Pancreas (tissue), 10 donors: ENCODE data around the gene APIP. TPM values are rescaled to one million over a fixed set of nuclear protein-coding genes. Genes with fewer than 3 reads are reported as not detected.
"Not testable (repeated sequence)": the region's sequence is repeated elsewhere in the genome, so short reads cannot be mapped to it uniquely, and the experiment has no call there.

ENCODE experiments used
- ATAC-seq, 4 donors: fragments of 200-7000 bp; cut with Tn5 transposase; one replicate each; pipeline versions ENCODE4 v1.8.0 to v1.9.1; 2020; ENCODE audit warnings: mild to moderate bottlenecking in 4 of 4, moderate library complexity in 4 of 4
- DNase-seq, 6 donors: peaks; one replicate each; pipeline ENCODE4 v3.0.0-alpha.2; 2020
- FAIRE-seq: peaks from 2 replicates; lab custom pipeline; 2012; peaks lifted over from hg19 to GRCh38; lab: Jason Lieb, UNC
- H3K27ac ChIP-seq, 4 donors: fragments of 200-600 bp; sonication (generic); 1 replicate in 3 of 4; 2 replicates in 1 of 4; pipeline versions ENCODE4 v1.5.0 to v1.8.0; 2020
- H3K27me3 ChIP-seq, 4 donors: fragments of 200-600 bp; one replicate each; pipeline ENCODE4 v1.8.0; 2021
- H3K36me3 ChIP-seq, 3 donors: fragments of 200-600 bp; sonication (generic) in 1 of 3; one replicate each; pipeline versions ENCODE4 v1.5.0 to v1.8.0; 2020 to 2021
- H3K4me1 ChIP-seq, 3 donors: fragments of 200-600 bp; one replicate each; pipeline ENCODE4 v1.8.0; 2021
- H3K4me3 ChIP-seq, 4 donors: fragments of 200-600 bp; sonication (generic) in 2 of 4; one replicate each; pipeline versions ENCODE4 v1.5.0 to v1.8.0; 2020 to 2021
- H3K9me3 ChIP-seq, 4 donors: fragments of 200-600 bp; one replicate each; pipeline ENCODE4 v1.8.0; 2021
- WGBS, 2 donors: extraction: QIAGEN DNeasy Blood & Tissue Kit; methylation state at CpG; one replicate each; pipeline ENCODE4 v1.1.7; 2013; 5-methylcytosine and 5-hydroxymethylcytosine counted together
- intact Hi-C, 3 donors: fragments of 100-400 bp; cut with DNase I; formaldehyde crosslinking; loops; one replicate each; pipeline versions ENCODE4 v1.11.1 to v1.14.2; 2022
- polyA plus RNA-seq, 2 donors: library from polyadenylated mRNA; stranded (reverse); fragments of 200-250 nt; gene quantifications; one replicate each; pipeline ENCODE4 v1.2.3, GENCODE V29; 2013
- total RNA-seq, 6 donors: library from RNA; stranded (reverse); fragmentation: NEBNext Ultra II Directional in 4 of 6; extraction: Animal tissue kit (Norgen Biotek cat#: 25700) in 4 of 6; gene quantifications; one replicate each; pipeline versions ENCODE4 v1.2.1 to v1.2.4, GENCODE V29; 2021 to 2023
- TF ChIP-seq, protein P1 (sequence below), 4 donors: fragments of 200-600 bp; sonication (generic) in 3 of 4; IDR thresholded peaks; one replicate each; pipeline versions ENCODE4 v1.5.0 to v1.8.0; 2021; ENCODE audit warnings: antibody characterized with exemption in 4 of 4
- donor health status: healthy with polysubstance abuse.
- donor health status: DM: no; HTN: no; CAD: no; lungs with moderate emphysema.
- donor health status: DM: no; HTN: no; CAD: no.
- donor health status: control.
- donor health status: control.
- donor health status: Bipolar disorder and iron deficiency.
- donor health status: DM: yes; HTN: yes; CAD: no.
- donor health status: DM: no; HTN: no; CAD: no.
- donor health status: DM: no; HTN: no; CAD: no.
- donor health status: DM: yes; HTN: yes; CAD: no.

APIP gene
- total and polyA plus RNA-seq, 8 donors, result 12.2 to 21.4 (median 13.9) TPM

DNA sequence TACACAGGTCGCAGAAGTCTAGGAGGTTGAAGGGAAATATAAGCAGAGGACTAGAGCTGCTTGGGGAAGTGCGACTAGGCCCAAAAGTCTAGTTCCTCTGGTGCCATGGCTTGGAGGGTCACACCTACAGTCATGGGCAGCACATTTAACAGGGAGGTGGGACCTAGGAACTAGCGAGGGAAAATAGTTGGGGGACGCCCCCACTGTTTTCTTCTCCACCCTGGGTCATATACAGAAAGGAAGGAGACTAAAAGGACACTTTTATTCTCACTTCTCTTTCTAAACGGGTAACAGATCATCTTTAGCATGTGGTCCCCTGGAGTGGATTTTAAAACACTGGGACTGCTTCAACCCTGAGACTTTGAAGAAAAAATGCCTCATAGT is 16.6 kb downstream of the APIP start:
- FAIRE-seq, result no peak
- no peak for DNase-seq
- WGBS, 2 donors, result 96 to 98% methylated on average over 5 of the region's 5 CpGs
- TF ChIP-seq, protein P1, sequence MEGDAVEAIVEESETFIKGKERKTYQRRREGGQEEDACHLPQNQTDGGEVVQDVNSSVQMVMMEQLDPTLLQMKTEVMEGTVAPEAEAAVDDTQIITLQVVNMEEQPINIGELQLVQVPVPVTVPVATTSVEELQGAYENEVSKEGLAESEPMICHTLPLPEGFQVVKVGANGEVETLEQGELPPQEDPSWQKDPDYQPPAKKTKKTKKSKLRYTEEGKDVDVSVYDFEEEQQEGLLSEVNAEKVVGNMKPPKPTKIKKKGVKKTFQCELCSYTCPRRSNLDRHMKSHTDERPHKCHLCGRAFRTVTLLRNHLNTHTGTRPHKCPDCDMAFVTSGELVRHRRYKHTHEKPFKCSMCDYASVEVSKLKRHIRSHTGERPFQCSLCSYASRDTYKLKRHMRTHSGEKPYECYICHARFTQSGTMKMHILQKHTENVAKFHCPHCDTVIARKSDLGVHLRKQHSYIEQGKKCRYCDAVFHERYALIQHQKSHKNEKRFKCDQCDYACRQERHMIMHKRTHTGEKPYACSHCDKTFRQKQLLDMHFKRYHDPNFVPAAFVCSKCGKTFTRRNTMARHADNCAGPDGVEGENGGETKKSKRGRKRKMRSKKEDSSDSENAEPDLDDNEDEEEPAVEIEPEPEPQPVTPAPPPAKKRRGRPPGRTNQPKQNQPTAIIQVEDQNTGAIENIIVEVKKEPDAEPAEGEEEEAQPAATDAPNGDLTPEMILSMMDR (IDR thresholded peaks at IDR 0.05), result no peak
- H3K27me3 ChIP-seq, result no peaks in the 10 kb centered on the region
- H3K36me3 ChIP-seq, result peaks cover 0 to 3% (median 0%) of the 10 kb centered on the region in 3 donors
- peaks cover 0 to 7% (median 0%) of the 10 kb centered on the region in 4 donors for H3K9me3 ChIP-seq
- no peak for ATAC-seq
- H3K4me3 ChIP-seq, result no peak overlapping the region
- H3K27ac ChIP-seq, result no peak overlapping the region
- peaks cover 0 to 3% (median 0%) of the 10 kb centered on the region in 3 donors for H3K4me1 ChIP-seq
- intact Hi-C loops, result loop anchor here in 2 of 3 donors (5.0 to 10.0 kb wide), 2 partner anchors 312 to 315 kb away; no protein-coding TSS in a partner anchor

- intact Hi-C loops, result loop anchor here in 2 of 3 donors (5.0 to 10.0 kb wide), 2 partner anchors 311 to 314 kb away; no protein-coding TSS in a partner anchor
- H3K27me3 ChIP-seq, result no peaks in the 10 kb centered on the region
- H3K4me3 ChIP-seq, result no peak overlapping the region
- 96% methylated on average over 6 to 10 of the region's 10 CpGs for WGBS, 2 donors
- H3K27ac ChIP-seq, result no peak overlapping the region
- TF ChIP-seq, protein P1 (IDR thresholded peaks at IDR 0.05), result no peak
- peaks cover 0 to 7% (median 0%) of the 10 kb centered on the region in 4 donors for H3K9me3 ChIP-seq
- no peak for DNase-seq
- H3K36me3 ChIP-seq, result peaks cover 0 to 3% (median 0%) of the 10 kb centered on the region in 3 donors
- H3K4me1 ChIP-seq, result no peaks in the 10 kb centered on the region
- no peak for ATAC-seq
- FAIRE-seq, result no peak
Observed at GRCh38 chr11:34898474-34898873, 17.7 kb downstream of the APIP start.

DNA sequence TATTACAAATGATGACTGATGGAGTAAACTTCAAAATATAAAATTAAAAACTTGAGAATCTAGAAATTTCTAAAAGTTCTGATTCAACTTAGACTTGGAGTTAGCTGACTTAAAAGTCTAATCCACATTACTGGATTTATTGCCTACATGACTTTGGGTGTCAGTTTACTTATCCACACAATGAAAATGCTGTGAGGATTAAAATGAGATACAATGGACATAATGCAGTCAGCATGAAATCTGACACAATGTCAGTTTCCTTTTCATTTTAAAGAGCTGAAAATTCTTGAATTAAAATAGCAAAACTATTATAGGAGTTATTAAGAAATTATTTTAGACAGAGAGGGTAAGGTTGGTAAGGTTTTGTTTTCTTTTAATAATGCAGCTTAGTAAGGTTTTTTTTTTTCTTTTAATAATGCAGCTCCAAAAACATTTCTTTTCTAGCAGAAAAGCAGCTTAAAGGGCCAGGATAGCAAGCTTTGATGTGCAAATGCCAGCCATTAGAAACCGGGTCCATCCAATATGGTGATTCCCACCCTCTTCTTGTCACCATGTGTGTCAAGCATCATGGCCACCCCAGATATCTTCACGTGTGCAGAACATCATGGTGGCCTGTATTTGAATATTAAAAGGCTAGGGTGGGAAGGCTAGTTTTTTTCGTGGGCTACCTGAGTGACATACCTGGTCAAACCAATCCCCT is 18.9 kb downstream of the APIP start:
- DNase-seq, result no peak
- Histone ChIP-seq H3K9me3 (peaks cover 0 to 7% (median 0%) of the 10 kb centered on the region in 4 donors), H3K4me1 (no peaks in the 10 kb centered on the region), H3K36me3 (no peaks in the 10 kb centered on the region), H3K27me3 (no peaks in the 10 kb centered on the region), H3K27ac (no peak overlapping the region), H3K4me3 (no peak overlapping the region)
- 93 to 95% methylated on average over 3 of the region's 3 CpGs for WGBS, 2 donors
- ATAC-seq, result no peak
- intact Hi-C loops, result loop anchor here in 2 of 3 donors (5.0 to 10.0 kb wide), 2 partner anchors 310 to 313 kb away; no protein-coding TSS in a partner anchor
- TF ChIP-seq, protein P1 (IDR thresholded peaks at IDR 0.05), result no peak
- no peak for FAIRE-seq

- not testable (repeated sequence) for H3K27me3 ChIP-seq, H3K36me3 ChIP-seq, H3K4me3 ChIP-seq, ATAC-seq, H3K27ac ChIP-seq, FAIRE-seq, H3K4me1 ChIP-seq, H3K9me3 ChIP-seq, DNase-seq
- WGBS, 2 donors, result 91 to 98% methylated on average over 3 of the region's 3 CpGs
- intact Hi-C loops, result loop anchor here in 2 of 3 donors (5.0 to 10.0 kb wide), 2 partner anchors 309 to 311 kb away; no protein-coding TSS in a partner anchor
Observed at GRCh38 chr11:34896191-34896590, 20.0 kb downstream of the APIP start.

- no peak overlapping the region for H3K27ac ChIP-seq
- no peak for FAIRE-seq
- no peaks in the 10 kb centered on the region for H3K27me3 ChIP-seq
- H3K4me1 ChIP-seq, result peaks cover 0 to 8% (median 4%) of the 10 kb centered on the region in 3 donors
- H3K4me3 ChIP-seq, result no peak overlapping the region
- intact Hi-C loops, result loop anchor here in 1 of 3 donors (10.0 kb wide), 1 partner anchor 309 kb away; no protein-coding TSS in a partner anchor
- WGBS, 2 donors, result 61 to 74% methylated on average over 1 of the region's 1 CpG
- DNase-seq, result no peak
- no peaks in the 10 kb centered on the region for H3K9me3 ChIP-seq
- TF ChIP-seq, protein P1 (IDR thresholded peaks at IDR 0.05), result no peak
- ATAC-seq, result no peak
- H3K36me3 ChIP-seq, result no peaks in the 10 kb centered on the region
Observed at GRCh38 chr11:34893416-34893815, 22.8 kb downstream of the APIP start.
